Measurements from ENCODE around the gene ABCC8. TPM values are rescaled to one million over a fixed set of nuclear protein-coding genes. Genes with fewer than 3 reads are reported as not detected.

Gene ABCC8
- total and polyA plus RNA-seq, 2 donors (not counting 1 experiment from before 2014, with no cell fraction given) = 0.03 to 0.17 TPM

DNA sequence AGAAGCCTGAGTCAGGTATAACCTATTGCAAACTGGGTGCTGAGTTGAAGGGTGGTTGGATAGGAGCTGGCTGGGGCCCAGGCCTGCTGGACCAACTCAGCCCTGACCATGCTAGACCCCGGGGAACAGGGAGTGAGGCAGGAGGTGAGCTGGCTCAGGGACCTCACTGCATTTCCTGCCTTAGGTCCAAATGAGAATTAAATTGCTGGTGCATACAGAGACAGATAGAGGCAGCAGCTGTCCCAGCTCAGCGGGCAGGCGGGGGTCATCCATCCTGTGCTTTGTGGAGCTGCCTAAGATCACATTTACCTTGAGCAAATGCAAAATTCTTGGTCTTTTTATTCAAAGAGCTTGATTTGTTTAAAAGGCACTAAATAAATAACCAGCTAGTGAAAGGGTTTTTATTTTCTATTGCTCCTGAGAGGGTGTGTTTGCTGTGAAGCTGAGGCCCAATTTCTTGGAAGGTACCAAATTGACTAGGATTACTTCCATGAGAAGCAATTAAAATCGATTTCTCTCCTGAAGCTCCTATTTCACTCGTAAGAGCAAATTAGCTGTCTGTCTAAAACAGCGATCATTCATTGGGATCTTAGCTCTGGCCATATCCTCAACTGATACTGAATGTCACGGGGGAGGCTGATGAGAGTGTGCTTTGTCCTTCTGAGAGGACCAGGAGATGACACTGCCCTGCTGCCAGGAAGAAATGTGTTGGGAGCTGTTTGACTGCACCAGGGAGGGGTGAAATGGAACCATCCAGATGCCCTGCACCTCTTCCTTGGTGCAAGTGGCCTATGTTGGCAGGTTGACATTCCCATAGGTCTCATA, 42.6 kb upstream of the ABCC8 start:
- TF ChIP-seq, protein P1, sequence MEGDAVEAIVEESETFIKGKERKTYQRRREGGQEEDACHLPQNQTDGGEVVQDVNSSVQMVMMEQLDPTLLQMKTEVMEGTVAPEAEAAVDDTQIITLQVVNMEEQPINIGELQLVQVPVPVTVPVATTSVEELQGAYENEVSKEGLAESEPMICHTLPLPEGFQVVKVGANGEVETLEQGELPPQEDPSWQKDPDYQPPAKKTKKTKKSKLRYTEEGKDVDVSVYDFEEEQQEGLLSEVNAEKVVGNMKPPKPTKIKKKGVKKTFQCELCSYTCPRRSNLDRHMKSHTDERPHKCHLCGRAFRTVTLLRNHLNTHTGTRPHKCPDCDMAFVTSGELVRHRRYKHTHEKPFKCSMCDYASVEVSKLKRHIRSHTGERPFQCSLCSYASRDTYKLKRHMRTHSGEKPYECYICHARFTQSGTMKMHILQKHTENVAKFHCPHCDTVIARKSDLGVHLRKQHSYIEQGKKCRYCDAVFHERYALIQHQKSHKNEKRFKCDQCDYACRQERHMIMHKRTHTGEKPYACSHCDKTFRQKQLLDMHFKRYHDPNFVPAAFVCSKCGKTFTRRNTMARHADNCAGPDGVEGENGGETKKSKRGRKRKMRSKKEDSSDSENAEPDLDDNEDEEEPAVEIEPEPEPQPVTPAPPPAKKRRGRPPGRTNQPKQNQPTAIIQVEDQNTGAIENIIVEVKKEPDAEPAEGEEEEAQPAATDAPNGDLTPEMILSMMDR (IDR thresholded peaks at IDR 0.05) = no peak
- no peak for TF ChIP-seq EZH2 (IDR thresholded peaks at IDR 0.05; ENCODE audit: borderline replicate concordance, insufficient read depth, low read depth, low read length, poor library complexity, severe bottlenecking)
- WGBS (ENCODE audit: insufficient coverage) = 89% methylated on average over 4 of the region's 7 CpGs
- ChIA-PET POLR2A (no interaction called here), CTCF (interaction anchor here (1.0 to 1.9 kb wide), 3 partner anchors 9 to 135 kb away, joined by 3 to 10 read pairs (median 4); no protein-coding TSS in a partner anchor)
- DNase-seq (no peak), ATAC-seq (ENCODE audit: low read depth) (no peak)
- Histone ChIP-seq H3K27me3 (replicated peaks in 1 of 4; ENCODE audit: control extremely low read depth in 1 of 4, control insufficient read depth in 3 of 4, insufficient read depth in 4 of 4, low read length in 3 of 4) (peaks cover 0 to 2% (median 0%) of the 10 kb centered on the region in 4 experiments), H3K36me3 (replicated peaks in 1 of 2; ENCODE audit: control extremely low read depth in 1 of 2, control insufficient read depth in 1 of 2, extremely low read depth in 1 of 2, insufficient read depth in 2 of 2, low read length in 1 of 2) (no peaks in the 10 kb centered on the region), H3K4me3 (ENCODE audit: control extremely low read depth in 1 of 5, extremely low read depth in 1 of 5, insufficient read depth in 1 of 5, low read depth in 2 of 5, low read length in 4 of 5) (no peak overlapping the region), H3K9me3 (ENCODE audit: control extremely low read depth in 1 of 3, control insufficient read depth in 2 of 3, insufficient read depth in 1 of 3, low read length in 2 of 3) (no peaks in the 10 kb centered on the region), H3K27ac (ENCODE audit: low read length in 2 of 2) (no peak overlapping the region), H2AFZ (ENCODE audit: insufficient read depth, low read depth, low read length, poor library complexity, severe bottlenecking) (no peak overlapping the region), H3K4me1 (ENCODE audit: control insufficient read depth in 2 of 2, insufficient read depth in 2 of 2, low read length in 2 of 2) (no peaks in the 10 kb centered on the region), H4K20me1 (ENCODE audit: control insufficient read depth, insufficient read depth, low read length, poor library complexity, severe bottlenecking) (no peaks in the 10 kb centered on the region), H3K4me2 (replicated peaks; ENCODE audit: low read depth, low read length, poor library complexity, severe bottlenecking) (no peak overlapping the region), H3K9ac (ENCODE audit: low read length) (no peak overlapping the region), H3K79me2 (ENCODE audit: control insufficient read depth, insufficient read depth, low read length) (no peaks in the 10 kb centered on the region)
- Mint-ChIP-seq H3K27ac (no peak overlapping the region), H3K4me3 (no peak overlapping the region), H3K4me1 (no peaks in the 10 kb centered on the region), H3K27me3 (peaks cover 6% of the 10 kb centered on the region), H3K9me3 (ENCODE audit: insufficient read depth) (no peaks in the 10 kb centered on the region)
- intact Hi-C loops (cut with micrococcal nuclease) = no loop called here

DNA sequence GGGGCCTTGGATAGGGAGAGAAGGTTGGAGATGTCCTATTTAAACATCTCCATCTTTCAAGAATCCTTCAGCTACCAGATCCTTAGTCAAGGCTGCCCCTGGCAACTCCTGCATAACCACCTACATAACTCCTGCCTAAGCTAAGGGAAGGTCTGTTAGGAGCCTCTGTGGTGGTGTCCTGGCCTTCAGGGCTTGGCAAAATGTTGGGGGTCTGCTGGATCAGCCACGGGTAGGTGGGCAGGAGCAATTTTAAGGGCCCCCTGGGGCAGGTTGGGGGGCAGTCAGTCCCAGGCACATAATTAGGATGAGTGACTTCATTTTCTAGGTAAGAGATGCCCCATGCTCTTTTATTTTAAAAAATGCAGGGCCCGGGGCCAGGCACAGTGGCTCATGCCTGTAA, 41.7 kb upstream of the ABCC8 start:
- no peak overlapping the region for H3K27ac Mint-ChIP-seq
- Histone ChIP-seq H3K27ac (ENCODE audit: low read length in 2 of 2) (no peak overlapping the region), H3K9me3 (ENCODE audit: control extremely low read depth in 1 of 3, control insufficient read depth in 2 of 3, insufficient read depth in 1 of 3, low read length in 2 of 3) (no peaks in the 10 kb centered on the region), H3K36me3 (replicated peaks in 1 of 2; ENCODE audit: control extremely low read depth in 1 of 2, control insufficient read depth in 1 of 2, extremely low read depth in 1 of 2, insufficient read depth in 2 of 2, low read length in 1 of 2) (no peaks in the 10 kb centered on the region), H3K79me2 (ENCODE audit: control insufficient read depth, insufficient read depth, low read length) (no peaks in the 10 kb centered on the region), H4K20me1 (ENCODE audit: control insufficient read depth, insufficient read depth, low read length, poor library complexity, severe bottlenecking) (no peaks in the 10 kb centered on the region), H3K4me3 (ENCODE audit: control extremely low read depth in 1 of 5, extremely low read depth in 1 of 5, insufficient read depth in 1 of 5, low read depth in 2 of 5, low read length in 4 of 5) (no peak overlapping the region), H3K27me3 (replicated peaks in 1 of 4; ENCODE audit: control extremely low read depth in 1 of 4, control insufficient read depth in 3 of 4, insufficient read depth in 4 of 4, low read length in 3 of 4) (peaks cover 0 to 2% (median 0%) of the 10 kb centered on the region in 4 experiments), H3K9ac (ENCODE audit: low read length) (no peak overlapping the region), H3K4me1 (ENCODE audit: control insufficient read depth in 2 of 2, insufficient read depth in 2 of 2, low read length in 2 of 2) (no peaks in the 10 kb centered on the region), H3K4me2 (replicated peaks; ENCODE audit: low read depth, low read length, poor library complexity, severe bottlenecking) (no peak overlapping the region), H2AFZ (ENCODE audit: insufficient read depth, low read depth, low read length, poor library complexity, severe bottlenecking) (no peak overlapping the region)
- no peaks in the 10 kb centered on the region for H3K9me3 Mint-ChIP-seq (ENCODE audit: insufficient read depth)
- H3K4me1 Mint-ChIP-seq = no peaks in the 10 kb centered on the region
- ATAC-seq (ENCODE audit: low read depth) (no peak), DNase-seq (no peak)
- peaks cover 6% of the 10 kb centered on the region for H3K27me3 Mint-ChIP-seq
- 77% methylated on average over 2 of the region's 2 CpGs for WGBS (ENCODE audit: insufficient coverage)
- TF ChIP-seq EZH2 (IDR thresholded peaks at IDR 0.05; ENCODE audit: borderline replicate concordance, insufficient read depth, low read depth, low read length, poor library complexity, severe bottlenecking) = no peak
- TF ChIP-seq, protein P1 (IDR thresholded peaks at IDR 0.05) = no peak
- intact Hi-C loops (cut with micrococcal nuclease) = no loop called here
- no peak overlapping the region for H3K4me3 Mint-ChIP-seq
- ChIA-PET POLR2A (no interaction called here), CTCF (interaction anchor here (1.0 to 1.9 kb wide), 3 partner anchors 10 to 135 kb away, joined by 4 to 10 read pairs (median 5); no protein-coding TSS in a partner anchor)

Data from B cell (primary cell).